ENCODE results near the gene DDX21.
A peak's percentile ranks its signal among the peaks of the same experiment; 100 is the strongest.
"Not testable (repeated sequence)": the region's sequence is repeated elsewhere in the genome, so short reads cannot be mapped to it uniquely, and the experiment has no call there.

The DDX21 gene

GRCh38 chr10:69007260-69007659, 51.3 kb downstream of the DDX21 start:
- H3K4me3 ChIP-seq (ENCODE audit: low read depth, low read length), result no peak overlapping the region
- peak; percentile 6 for TF ChIP-seq CTCF (IDR thresholded peaks at IDR 0.05; ENCODE audit: insufficient read depth, low read depth, low read length, missing control alignments)
- peak; percentile 24 for DNase-seq (ENCODE audit: low read depth)

- no peak for TF ChIP-seq CTCF (IDR thresholded peaks at IDR 0.05; ENCODE audit: insufficient read depth, low read depth, low read length, missing control alignments)
- DNase-seq (ENCODE audit: low read depth), result no peak
- no peak overlapping the region for H3K4me3 ChIP-seq (ENCODE audit: low read depth, low read length)
Measured at GRCh38 chr10:69009360-69009759, 53.4 kb downstream of the DDX21 start.

GRCh38 chr10:69010151-69010640, 54.2 kb downstream of the DDX21 start:
- no peak overlapping the region for H3K4me3 ChIP-seq (ENCODE audit: low read depth, low read length)
- TF ChIP-seq CTCF (IDR thresholded peaks at IDR 0.05; ENCODE audit: insufficient read depth, low read depth, low read length, missing control alignments), result no peak
- no peak for DNase-seq (ENCODE audit: low read depth)

- DNase-seq (ENCODE audit: low read depth); H3K4me3 ChIP-seq (ENCODE audit: low read depth, low read length): not testable (repeated sequence)
Measured at GRCh38 chr10:69012778-69013177, 56.8 kb downstream of the DDX21 start.

- H3K4me3 ChIP-seq (ENCODE audit: low read depth, low read length), result no peak overlapping the region
- no peak for TF ChIP-seq CTCF (IDR thresholded peaks at IDR 0.05; ENCODE audit: insufficient read depth, low read depth, low read length, missing control alignments)
- no peak for DNase-seq (ENCODE audit: low read depth)
Measured at GRCh38 chr10:69014171-69014570, 58.2 kb downstream of the DDX21 start.

- H3K4me3 ChIP-seq (ENCODE audit: low read depth, low read length), result no peak overlapping the region
- DNase-seq (ENCODE audit: low read depth), result no peak
- no peak for TF ChIP-seq CTCF (IDR thresholded peaks at IDR 0.05; ENCODE audit: insufficient read depth, low read depth, low read length, missing control alignments)
Measured at GRCh38 chr10:69018613-69019012, 62.6 kb downstream of the DDX21 start.

GRCh38 chr10:69022611-69023010, 66.6 kb downstream of the DDX21 start:
- no peak for TF ChIP-seq CTCF (IDR thresholded peaks at IDR 0.05; ENCODE audit: insufficient read depth, low read depth, low read length, missing control alignments)
- H3K4me3 ChIP-seq (ENCODE audit: low read depth, low read length), result no peak overlapping the region
- no peak for DNase-seq (ENCODE audit: low read depth)

Data from GM12865 (cell line).